ENCODE results near the gene LMO7.

Gene LMO7

GRCh38 chr13:75762076-75762937, 126.2 kb downstream of the LMO7 start:
- TF ChIP-seq, protein P1, sequence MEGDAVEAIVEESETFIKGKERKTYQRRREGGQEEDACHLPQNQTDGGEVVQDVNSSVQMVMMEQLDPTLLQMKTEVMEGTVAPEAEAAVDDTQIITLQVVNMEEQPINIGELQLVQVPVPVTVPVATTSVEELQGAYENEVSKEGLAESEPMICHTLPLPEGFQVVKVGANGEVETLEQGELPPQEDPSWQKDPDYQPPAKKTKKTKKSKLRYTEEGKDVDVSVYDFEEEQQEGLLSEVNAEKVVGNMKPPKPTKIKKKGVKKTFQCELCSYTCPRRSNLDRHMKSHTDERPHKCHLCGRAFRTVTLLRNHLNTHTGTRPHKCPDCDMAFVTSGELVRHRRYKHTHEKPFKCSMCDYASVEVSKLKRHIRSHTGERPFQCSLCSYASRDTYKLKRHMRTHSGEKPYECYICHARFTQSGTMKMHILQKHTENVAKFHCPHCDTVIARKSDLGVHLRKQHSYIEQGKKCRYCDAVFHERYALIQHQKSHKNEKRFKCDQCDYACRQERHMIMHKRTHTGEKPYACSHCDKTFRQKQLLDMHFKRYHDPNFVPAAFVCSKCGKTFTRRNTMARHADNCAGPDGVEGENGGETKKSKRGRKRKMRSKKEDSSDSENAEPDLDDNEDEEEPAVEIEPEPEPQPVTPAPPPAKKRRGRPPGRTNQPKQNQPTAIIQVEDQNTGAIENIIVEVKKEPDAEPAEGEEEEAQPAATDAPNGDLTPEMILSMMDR (IDR thresholded peaks at IDR 0.05) = no peak

DNA sequence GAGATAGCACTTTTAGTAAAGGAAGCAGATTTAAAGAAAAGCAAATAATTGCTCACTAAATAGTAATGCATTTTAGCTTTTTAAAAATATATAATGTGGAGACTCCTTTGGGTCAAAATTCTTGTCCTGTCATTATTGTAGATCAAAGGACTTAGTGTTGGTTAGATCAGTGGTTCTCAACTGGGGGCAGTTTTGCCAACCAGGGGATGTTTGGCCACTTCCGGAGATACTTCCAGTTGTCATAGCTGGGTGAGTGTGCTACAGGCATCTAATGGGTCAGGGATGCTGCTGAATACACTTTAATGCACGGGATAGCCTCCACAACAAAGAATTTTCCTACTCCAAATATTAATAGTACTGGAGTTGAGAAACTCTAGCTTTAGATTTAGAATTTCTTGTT, 126.8 kb downstream of the LMO7 start:
- TF ChIP-seq, protein P1 (IDR thresholded peaks at IDR 0.05) = no peak

- TF ChIP-seq, protein P1 (IDR thresholded peaks at IDR 0.05) = no peak
Measured at GRCh38 chr13:75763512-75763911, 127.4 kb downstream of the LMO7 start.

DNA sequence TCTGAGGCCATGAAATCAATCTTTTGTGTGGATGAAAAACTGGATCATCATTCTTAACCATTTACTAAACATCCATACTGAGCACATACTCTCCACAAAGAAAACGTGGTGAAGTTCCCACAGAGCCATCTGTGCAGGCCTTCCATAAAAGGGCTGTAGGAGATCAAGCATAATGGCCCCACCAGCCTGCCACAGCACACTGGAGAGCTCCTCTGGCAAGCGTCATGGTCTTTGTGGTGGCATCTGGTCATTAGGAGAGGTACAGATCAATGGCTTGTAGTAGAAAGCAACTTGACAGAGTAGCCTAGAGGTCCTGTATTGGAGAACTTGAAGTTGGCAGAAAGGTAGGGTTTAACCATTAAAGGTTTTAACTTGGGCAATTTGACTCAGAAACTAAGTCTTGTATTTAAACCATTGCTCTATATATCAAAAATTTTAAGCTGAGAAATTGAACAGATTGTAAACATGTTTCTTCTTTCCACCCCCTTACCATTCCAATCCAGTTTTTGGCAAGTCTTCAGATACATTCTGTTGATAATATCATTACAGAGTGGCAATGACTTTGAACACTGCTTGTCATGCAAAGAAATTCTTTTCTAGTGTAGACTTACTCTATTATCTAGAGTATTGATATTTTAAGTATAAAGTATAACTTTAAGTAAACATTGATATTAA, 128.3 kb downstream of the LMO7 start:
- TF ChIP-seq, protein P1 (IDR thresholded peaks at IDR 0.05) = no peak

DNA sequence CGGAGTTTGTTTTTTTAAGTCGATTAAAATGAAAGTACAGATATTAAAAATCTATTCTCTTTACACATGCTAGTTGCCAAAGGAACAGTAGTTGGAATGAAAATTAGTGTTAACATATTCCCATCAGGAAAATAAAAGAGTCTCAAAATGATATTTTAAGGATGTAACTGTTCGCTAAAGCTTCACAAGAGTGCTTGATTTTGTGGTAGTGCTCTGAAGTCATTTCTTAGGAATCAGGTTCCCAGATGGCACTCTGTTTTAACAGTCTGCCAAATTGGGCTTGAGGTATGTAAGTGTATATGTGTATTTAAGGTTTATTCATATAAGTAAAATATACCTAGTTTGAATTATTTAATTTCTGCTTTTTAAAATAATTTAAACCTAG, 128.8 kb downstream of the LMO7 start:
- TF ChIP-seq, protein P1 (IDR thresholded peaks at IDR 0.05) = no peak

DNA sequence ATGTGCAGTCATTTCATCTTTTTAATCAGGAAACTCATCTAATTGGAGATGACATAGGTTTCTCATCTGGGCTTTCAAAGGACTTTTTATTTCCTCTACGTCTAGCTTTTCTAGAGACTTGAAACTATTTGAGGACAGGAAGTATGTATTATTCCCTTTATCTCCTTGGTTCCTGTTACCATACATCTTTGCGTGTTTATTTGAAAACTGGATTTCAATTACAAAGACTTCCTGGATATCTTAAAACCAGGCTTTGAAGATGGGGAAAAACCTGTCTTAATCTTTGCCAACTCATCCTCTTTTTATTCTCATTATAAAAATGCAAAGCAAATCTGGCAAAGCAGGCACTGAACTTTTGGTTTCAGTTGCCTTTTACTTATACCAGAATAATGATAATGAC, 130.5 kb downstream of the LMO7 start:
- TF ChIP-seq, protein P1 (IDR thresholded peaks at IDR 0.05) = no peak

DNA sequence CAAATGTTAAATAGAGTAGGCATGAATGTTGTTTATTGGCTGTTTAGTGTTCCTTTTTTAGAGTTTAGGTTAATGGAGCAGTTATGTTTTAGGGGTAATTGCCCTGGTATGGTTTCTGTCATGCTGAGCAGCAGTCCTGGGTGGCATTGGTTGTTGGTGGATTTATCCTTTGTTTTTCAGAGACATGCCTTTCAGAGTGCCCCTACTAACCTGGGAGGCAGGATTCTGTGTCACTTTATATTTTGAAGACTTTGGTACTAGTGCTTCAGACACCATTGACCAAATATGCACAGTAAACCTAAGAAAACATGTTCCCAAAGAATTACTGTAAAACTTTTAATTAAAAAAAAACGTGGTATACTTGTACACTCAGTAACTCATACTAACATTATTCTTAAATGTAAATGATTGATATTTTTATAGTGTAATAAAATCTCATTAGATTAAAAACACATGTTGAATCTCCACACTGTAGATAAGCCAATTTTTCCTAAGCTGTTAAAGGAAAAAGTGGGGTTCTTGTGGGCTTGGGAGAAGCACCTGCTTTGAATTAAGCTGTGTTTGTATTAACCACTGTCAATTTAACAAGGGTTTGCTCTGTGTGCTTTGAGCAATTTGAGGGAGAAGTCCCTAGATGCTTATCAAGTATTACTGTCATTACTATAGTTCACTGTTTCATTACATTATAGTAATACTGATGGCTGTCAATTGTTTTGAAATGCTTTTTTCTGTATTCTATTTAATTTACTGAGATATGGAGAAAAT, 133.2 kb downstream of the LMO7 start:
- TF ChIP-seq, protein P1 (IDR thresholded peaks at IDR 0.05) = no peak
